ENCODE measurements around the gene FOXP1. TPM values are rescaled to one million over a fixed set of nuclear protein-coding genes. Genes with fewer than 3 reads are reported as not detected.
A peak's percentile ranks its signal among the peaks of the same experiment; 100 is the strongest.

FOXP1 gene
- total RNA-seq, 1 donor from 2014 or later = 195 TPM

GRCh38 chr3:71428841-71429596, 154.5 kb downstream of the FOXP1 start:
- Mint-ChIP-seq H3K27me3 (ENCODE audit: unreplicated experiment) (no peaks in the 10 kb centered on the region), H3K4me1 (ENCODE audit: unreplicated experiment) (peaks cover 50% of the 10 kb centered on the region), H3K4me3 (ENCODE audit: unreplicated experiment) (no peak overlapping the region), H3K36me3 (ENCODE audit: unreplicated experiment) (peaks cover 6% of the 10 kb centered on the region), H3K27ac (ENCODE audit: unreplicated experiment) (no peak overlapping the region), H3K9me3 (ENCODE audit: unreplicated experiment) (no peaks in the 10 kb centered on the region)
- TF ChIP-seq CTCF (IDR thresholded peaks at IDR 0.05) = no peak
- no peak for DNase-seq (ENCODE audit: extremely low spot score, unreplicated experiment)

- peaks cover 6% of the 10 kb centered on the region for H3K36me3 Mint-ChIP-seq (ENCODE audit: unreplicated experiment)
- no peak overlapping the region for H3K27ac Mint-ChIP-seq (ENCODE audit: unreplicated experiment)
- no peak for DNase-seq (ENCODE audit: extremely low spot score, unreplicated experiment)
- no peaks in the 10 kb centered on the region for H3K9me3 Mint-ChIP-seq (ENCODE audit: unreplicated experiment)
- no peak for TF ChIP-seq CTCF (IDR thresholded peaks at IDR 0.05)
- no peaks in the 10 kb centered on the region for H3K27me3 Mint-ChIP-seq (ENCODE audit: unreplicated experiment)
- no peak overlapping the region for H3K4me3 Mint-ChIP-seq (ENCODE audit: unreplicated experiment)
- peaks cover 40% of the 10 kb centered on the region for H3K4me1 Mint-ChIP-seq (ENCODE audit: unreplicated experiment)
Measured at GRCh38 chr3:71425491-71426071, 157.9 kb downstream of the FOXP1 start.

- peak overlapping the region; percentile 6 for H3K27ac Mint-ChIP-seq (ENCODE audit: unreplicated experiment)
- H3K9me3 Mint-ChIP-seq (ENCODE audit: unreplicated experiment) = no peaks in the 10 kb centered on the region
- no peak overlapping the region for H3K4me3 Mint-ChIP-seq (ENCODE audit: unreplicated experiment)
- peak; percentile 33 for TF ChIP-seq CTCF (IDR thresholded peaks at IDR 0.05)
- H3K4me1 Mint-ChIP-seq (ENCODE audit: unreplicated experiment) = peaks cover 26% of the 10 kb centered on the region
- peaks cover 6% of the 10 kb centered on the region for H3K36me3 Mint-ChIP-seq (ENCODE audit: unreplicated experiment)
- no peak for DNase-seq (ENCODE audit: extremely low spot score, unreplicated experiment)
- H3K27me3 Mint-ChIP-seq (ENCODE audit: unreplicated experiment) = no peaks in the 10 kb centered on the region
Measured at GRCh38 chr3:71423151-71423906, 160.2 kb downstream of the FOXP1 start.

GRCh38 chr3:71421820-71422566, 161.5 kb downstream of the FOXP1 start:
- Mint-ChIP-seq H3K9me3 (ENCODE audit: unreplicated experiment) (no peaks in the 10 kb centered on the region), H3K4me3 (ENCODE audit: unreplicated experiment) (no peak overlapping the region), H3K36me3 (ENCODE audit: unreplicated experiment) (no peaks in the 10 kb centered on the region), H3K27ac (ENCODE audit: unreplicated experiment) (peak overlapping the region; percentile 32), H3K4me1 (ENCODE audit: unreplicated experiment) (peaks cover 28% of the 10 kb centered on the region), H3K27me3 (ENCODE audit: unreplicated experiment) (no peaks in the 10 kb centered on the region)
- TF ChIP-seq CTCF (IDR thresholded peaks at IDR 0.05) = no peak
- DNase-seq (ENCODE audit: extremely low spot score, unreplicated experiment) = no peak
